ENCODE measurements around the gene TMEM250. TPM values are rescaled to one million over a fixed set of nuclear protein-coding genes. Genes with fewer than 3 reads are reported as not detected.

TMEM250 gene
- total and polyA plus RNA-seq, 9 of the 15 experiments (the other 6 are each of a cell fraction or from before 2014, with no cell fraction given) = 0.32 to 44.6 (median 12.2) TPM

DNA sequence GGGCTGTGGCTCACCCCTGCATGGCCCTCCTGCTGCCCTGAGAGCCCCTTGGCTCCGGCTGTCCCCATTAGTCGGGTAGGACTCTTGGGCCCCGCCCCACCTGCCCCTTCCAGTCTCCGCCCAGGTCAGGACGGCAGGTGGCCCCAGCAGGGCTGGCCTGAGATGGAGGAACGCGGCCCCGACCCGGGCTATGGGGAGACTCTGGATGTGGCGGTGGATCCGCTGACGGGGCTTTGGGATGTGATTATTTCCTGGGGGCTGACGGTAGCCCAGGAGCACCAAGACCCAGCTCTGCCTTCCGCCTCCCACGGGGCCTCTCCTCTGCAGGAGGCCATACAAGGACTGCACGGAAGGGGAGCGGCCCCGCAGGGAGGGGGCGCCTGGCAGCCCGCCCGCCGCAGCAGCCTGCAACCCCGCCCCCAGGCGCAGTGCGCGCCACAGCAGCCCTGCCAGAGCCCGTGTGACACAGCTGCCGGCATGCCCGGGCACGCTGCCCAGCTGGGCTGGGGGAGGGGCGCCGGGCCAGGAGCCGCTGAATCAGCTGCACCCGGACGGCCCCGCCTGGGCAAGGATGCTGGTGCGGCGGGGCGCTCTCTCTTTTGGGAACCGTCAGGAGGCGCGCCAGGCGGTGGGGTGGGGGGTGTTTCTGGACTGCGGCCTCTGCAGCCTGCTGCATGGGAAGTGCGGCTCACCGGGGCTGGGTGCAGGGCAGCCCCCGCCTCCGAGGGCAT lies 9.2 kb downstream of the TMEM250 start (continued):
- TF ChIP-seq, protein P1, sequence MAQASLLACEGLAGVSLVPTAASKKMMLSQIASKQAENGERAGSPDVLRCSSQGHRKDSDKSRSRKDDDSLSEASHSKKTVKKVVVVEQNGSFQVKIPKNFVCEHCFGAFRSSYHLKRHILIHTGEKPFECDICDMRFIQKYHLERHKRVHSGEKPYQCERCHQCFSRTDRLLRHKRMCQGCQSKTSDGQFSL (CRISPR knock-in tag; IDR thresholded peaks at IDR 0.05) = peak; percentile 51; the same call in 1 of the 2 replicates
- TF ChIP-seq, protein P1 (tag; IDR thresholded peaks at IDR 0.05) = no peak
- TF ChIP-seq, protein P2, sequence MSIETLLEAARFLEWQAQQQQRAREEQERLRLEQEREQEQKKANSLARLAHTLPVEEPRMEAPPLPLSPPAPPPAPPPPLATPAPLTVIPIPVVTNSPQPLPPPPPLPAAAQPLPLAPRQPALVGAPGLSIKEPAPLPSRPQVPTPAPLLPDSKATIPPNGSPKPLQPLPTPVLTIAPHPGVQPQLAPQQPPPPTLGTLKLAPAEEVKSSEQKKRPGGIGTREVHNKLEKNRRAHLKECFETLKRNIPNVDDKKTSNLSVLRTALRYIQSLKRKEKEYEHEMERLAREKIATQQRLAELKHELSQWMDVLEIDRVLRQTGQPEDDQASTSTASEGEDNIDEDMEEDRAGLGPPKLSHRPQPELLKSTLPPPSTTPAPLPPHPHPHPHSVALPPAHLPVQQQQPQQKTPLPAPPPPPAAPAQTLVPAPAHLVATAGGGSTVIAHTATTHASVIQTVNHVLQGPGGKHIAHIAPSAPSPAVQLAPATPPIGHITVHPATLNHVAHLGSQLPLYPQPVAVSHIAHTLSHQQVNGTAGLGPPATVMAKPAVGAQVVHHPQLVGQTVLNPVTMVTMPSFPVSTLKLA (conservative IDR thresholded peaks at IDR 0.05) = no peak
- TF ChIP-seq ZNF668 (CRISPR knock-in tag; IDR thresholded peaks at IDR 0.05) = no peak
- no peak for TF ChIP-seq STAG1 (CRISPR knock-in tag; IDR thresholded peaks at IDR 0.05; ENCODE audit: borderline replicate concordance)
- no peak for TF ChIP-seq POLR2AphosphoS5 (IDR thresholded peaks at IDR 0.05; ENCODE audit: control insufficient read depth, insufficient read depth, low read depth, low read length)
- TF ChIP-seq, protein P3, sequence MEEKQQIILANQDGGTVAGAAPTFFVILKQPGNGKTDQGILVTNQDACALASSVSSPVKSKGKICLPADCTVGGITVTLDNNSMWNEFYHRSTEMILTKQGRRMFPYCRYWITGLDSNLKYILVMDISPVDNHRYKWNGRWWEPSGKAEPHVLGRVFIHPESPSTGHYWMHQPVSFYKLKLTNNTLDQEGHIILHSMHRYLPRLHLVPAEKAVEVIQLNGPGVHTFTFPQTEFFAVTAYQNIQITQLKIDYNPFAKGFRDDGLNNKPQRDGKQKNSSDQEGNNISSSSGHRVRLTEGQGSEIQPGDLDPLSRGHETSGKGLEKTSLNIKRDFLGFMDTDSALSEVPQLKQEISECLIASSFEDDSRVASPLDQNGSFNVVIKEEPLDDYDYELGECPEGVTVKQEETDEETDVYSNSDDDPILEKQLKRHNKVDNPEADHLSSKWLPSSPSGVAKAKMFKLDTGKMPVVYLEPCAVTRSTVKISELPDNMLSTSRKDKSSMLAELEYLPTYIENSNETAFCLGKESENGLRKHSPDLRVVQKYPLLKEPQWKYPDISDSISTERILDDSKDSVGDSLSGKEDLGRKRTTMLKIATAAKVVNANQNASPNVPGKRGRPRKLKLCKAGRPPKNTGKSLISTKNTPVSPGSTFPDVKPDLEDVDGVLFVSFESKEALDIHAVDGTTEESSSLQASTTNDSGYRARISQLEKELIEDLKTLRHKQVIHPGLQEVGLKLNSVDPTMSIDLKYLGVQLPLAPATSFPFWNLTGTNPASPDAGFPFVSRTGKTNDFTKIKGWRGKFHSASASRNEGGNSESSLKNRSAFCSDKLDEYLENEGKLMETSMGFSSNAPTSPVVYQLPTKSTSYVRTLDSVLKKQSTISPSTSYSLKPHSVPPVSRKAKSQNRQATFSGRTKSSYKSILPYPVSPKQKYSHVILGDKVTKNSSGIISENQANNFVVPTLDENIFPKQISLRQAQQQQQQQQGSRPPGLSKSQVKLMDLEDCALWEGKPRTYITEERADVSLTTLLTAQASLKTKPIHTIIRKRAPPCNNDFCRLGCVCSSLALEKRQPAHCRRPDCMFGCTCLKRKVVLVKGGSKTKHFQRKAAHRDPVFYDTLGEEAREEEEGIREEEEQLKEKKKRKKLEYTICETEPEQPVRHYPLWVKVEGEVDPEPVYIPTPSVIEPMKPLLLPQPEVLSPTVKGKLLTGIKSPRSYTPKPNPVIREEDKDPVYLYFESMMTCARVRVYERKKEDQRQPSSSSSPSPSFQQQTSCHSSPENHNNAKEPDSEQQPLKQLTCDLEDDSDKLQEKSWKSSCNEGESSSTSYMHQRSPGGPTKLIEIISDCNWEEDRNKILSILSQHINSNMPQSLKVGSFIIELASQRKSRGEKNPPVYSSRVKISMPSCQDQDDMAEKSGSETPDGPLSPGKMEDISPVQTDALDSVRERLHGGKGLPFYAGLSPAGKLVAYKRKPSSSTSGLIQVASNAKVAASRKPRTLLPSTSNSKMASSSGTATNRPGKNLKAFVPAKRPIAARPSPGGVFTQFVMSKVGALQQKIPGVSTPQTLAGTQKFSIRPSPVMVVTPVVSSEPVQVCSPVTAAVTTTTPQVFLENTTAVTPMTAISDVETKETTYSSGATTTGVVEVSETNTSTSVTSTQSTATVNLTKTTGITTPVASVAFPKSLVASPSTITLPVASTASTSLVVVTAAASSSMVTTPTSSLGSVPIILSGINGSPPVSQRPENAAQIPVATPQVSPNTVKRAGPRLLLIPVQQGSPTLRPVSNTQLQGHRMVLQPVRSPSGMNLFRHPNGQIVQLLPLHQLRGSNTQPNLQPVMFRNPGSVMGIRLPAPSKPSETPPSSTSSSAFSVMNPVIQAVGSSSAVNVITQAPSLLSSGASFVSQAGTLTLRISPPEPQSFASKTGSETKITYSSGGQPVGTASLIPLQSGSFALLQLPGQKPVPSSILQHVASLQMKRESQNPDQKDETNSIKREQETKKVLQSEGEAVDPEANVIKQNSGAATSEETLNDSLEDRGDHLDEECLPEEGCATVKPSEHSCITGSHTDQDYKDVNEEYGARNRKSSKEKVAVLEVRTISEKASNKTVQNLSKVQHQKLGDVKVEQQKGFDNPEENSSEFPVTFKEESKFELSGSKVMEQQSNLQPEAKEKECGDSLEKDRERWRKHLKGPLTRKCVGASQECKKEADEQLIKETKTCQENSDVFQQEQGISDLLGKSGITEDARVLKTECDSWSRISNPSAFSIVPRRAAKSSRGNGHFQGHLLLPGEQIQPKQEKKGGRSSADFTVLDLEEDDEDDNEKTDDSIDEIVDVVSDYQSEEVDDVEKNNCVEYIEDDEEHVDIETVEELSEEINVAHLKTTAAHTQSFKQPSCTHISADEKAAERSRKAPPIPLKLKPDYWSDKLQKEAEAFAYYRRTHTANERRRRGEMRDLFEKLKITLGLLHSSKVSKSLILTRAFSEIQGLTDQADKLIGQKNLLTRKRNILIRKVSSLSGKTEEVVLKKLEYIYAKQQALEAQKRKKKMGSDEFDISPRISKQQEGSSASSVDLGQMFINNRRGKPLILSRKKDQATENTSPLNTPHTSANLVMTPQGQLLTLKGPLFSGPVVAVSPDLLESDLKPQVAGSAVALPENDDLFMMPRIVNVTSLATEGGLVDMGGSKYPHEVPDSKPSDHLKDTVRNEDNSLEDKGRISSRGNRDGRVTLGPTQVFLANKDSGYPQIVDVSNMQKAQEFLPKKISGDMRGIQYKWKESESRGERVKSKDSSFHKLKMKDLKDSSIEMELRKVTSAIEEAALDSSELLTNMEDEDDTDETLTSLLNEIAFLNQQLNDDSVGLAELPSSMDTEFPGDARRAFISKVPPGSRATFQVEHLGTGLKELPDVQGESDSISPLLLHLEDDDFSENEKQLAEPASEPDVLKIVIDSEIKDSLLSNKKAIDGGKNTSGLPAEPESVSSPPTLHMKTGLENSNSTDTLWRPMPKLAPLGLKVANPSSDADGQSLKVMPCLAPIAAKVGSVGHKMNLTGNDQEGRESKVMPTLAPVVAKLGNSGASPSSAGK (IDR thresholded peaks at IDR 0.05) = no peak
- TF ChIP-seq NR2C2 (CRISPR knock-in tag; IDR thresholded peaks at IDR 0.05) = no peak
- no peak; the same call in 1 of the 2 replicates for TF ChIP-seq NR2C2 (tag; IDR thresholded peaks at IDR 0.05)
- TF ChIP-seq, protein P4, sequence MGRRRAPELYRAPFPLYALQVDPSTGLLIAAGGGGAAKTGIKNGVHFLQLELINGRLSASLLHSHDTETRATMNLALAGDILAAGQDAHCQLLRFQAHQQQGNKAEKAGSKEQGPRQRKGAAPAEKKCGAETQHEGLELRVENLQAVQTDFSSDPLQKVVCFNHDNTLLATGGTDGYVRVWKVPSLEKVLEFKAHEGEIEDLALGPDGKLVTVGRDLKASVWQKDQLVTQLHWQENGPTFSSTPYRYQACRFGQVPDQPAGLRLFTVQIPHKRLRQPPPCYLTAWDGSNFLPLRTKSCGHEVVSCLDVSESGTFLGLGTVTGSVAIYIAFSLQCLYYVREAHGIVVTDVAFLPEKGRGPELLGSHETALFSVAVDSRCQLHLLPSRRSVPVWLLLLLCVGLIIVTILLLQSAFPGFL (CRISPR knock-in tag; IDR thresholded peaks at IDR 0.05) = no peak
- TF ChIP-seq U2AF1 (optimal IDR thresholded peaks at IDR 0.05; ENCODE audit: low read depth, low read length) = peak; percentile 81
